ACC112 (cell line): ENCODE measurements around the gene MINDY4.
A peak's percentile ranks its signal among the peaks of the same experiment; 100 is the strongest.

Source experiments
- H2AFZ ChIP-seq: fragments of 200-600 bp; sonication (generic); one replicate; pipeline ENCODE4 v1.6.0; 2017; ENCODE audit warnings: antibody characterized with exemption, low read length; ENCODE audit not compliant: unreplicated experiment
- H3K27ac ChIP-seq: fragments of 200-600 bp; sonication (generic); 2 replicates; pipeline ENCODE4 v1.5.1; 2014; ENCODE audit warnings: low read depth, mild to moderate bottlenecking, antibody characterized with exemption, low read length, moderate library complexity
- H3K27me3 ChIP-seq: fragments of 200-600 bp; sonication (generic); 2 replicates; pipeline ENCODE4 v1.6.1; 2014; ENCODE audit warnings: mild to moderate bottlenecking, antibody characterized with exemption, low read length, moderate library complexity, mixed read lengths; ENCODE audit not compliant: insufficient read depth
- H3K36me3 ChIP-seq: fragments of 200-600 bp; sonication (generic); 2 replicates; pipeline ENCODE4 v1.6.1; 2016; ENCODE audit warnings: mild to moderate bottlenecking, antibody characterized with exemption, low read length, moderate library complexity, mixed read lengths; ENCODE audit not compliant: insufficient read depth
- H3K4me1 ChIP-seq: fragments of 200-600 bp; sonication (generic); one replicate; pipeline ENCODE4 v1.6.1; 2016; ENCODE audit warnings: low read length, mixed read lengths; ENCODE audit not compliant: insufficient read depth, unreplicated experiment, control insufficient read depth
- H3K4me3 ChIP-seq: fragments of 200-600 bp; sonication (generic); 2 replicates; pipeline ENCODE4 v1.5.1; 2014; ENCODE audit warnings: mild to moderate bottlenecking, low read depth, low read length
- H3K79me2 ChIP-seq: fragments of 200-600 bp; sonication (generic); one replicate; pipeline ENCODE4 v1.6.0; 2016; ENCODE audit warnings: low read length; ENCODE audit not compliant: control insufficient read depth, unreplicated experiment, insufficient read depth

Gene MINDY4

GRCh38 chr7:30916767-30917166 is 145.6 kb downstream of the MINDY4 start:
- H3K27me3 ChIP-seq, result no peaks in the 10 kb centered on the region

GRCh38 chr7:30917216-30917893 is 146.1 kb downstream of the MINDY4 start:
- peaks cover 46% of the 10 kb centered on the region for H3K4me1 ChIP-seq
- H2AFZ ChIP-seq, result no peak overlapping the region
- no peak overlapping the region for H3K27ac ChIP-seq
- no peaks in the 10 kb centered on the region for H3K79me2 ChIP-seq
- H3K27me3 ChIP-seq, result no peaks in the 10 kb centered on the region
- no peaks in the 10 kb centered on the region for H3K36me3 ChIP-seq
- no peak overlapping the region for H3K4me3 ChIP-seq

More at GRCh38 chr7:30916767-30917166, 145.6 kb downstream of the MINDY4 start:
- peaks cover 44% of the 10 kb centered on the region for H3K4me1 ChIP-seq
- H3K27ac ChIP-seq, result no peak overlapping the region
- no peak overlapping the region for H2AFZ ChIP-seq
- H3K4me3 ChIP-seq, result no peak overlapping the region
- no peaks in the 10 kb centered on the region for H3K36me3 ChIP-seq
- H3K79me2 ChIP-seq, result no peaks in the 10 kb centered on the region

GRCh38 chr7:30918676-30919075 is 147.5 kb downstream of the MINDY4 start:
- H3K36me3 ChIP-seq, result no peaks in the 10 kb centered on the region
- H3K4me1 ChIP-seq, result peaks cover 45% of the 10 kb centered on the region
- H3K79me2 ChIP-seq, result no peaks in the 10 kb centered on the region
- H3K27me3 ChIP-seq, result no peaks in the 10 kb centered on the region
- no peak overlapping the region for H3K27ac ChIP-seq
- no peak overlapping the region for H2AFZ ChIP-seq
- H3K4me3 ChIP-seq, result no peak overlapping the region

GRCh38 chr7:30920021-30920583 is 148.9 kb downstream of the MINDY4 start:
- peaks cover 30% of the 10 kb centered on the region for H3K4me1 ChIP-seq

GRCh38 chr7:30920584-30921539 is 149.6 kb downstream of the MINDY4 start:
- H2AFZ ChIP-seq, result no peak overlapping the region
- H3K36me3 ChIP-seq, result no peaks in the 10 kb centered on the region
- no peaks in the 10 kb centered on the region for H3K27me3 ChIP-seq
- no peak overlapping the region for H3K4me3 ChIP-seq
- H3K4me1 ChIP-seq, result peaks cover 23% of the 10 kb centered on the region
- H3K79me2 ChIP-seq, result no peaks in the 10 kb centered on the region
- peak overlapping the region; percentile 16; the same call in 1 of the 2 replicates for H3K27ac ChIP-seq

More at GRCh38 chr7:30920021-30920583, 148.9 kb downstream of the MINDY4 start:
- Histone ChIP-seq H2AFZ (no peak overlapping the region), H3K4me3 (no peak overlapping the region), H3K79me2 (no peaks in the 10 kb centered on the region), H3K27me3 (no peaks in the 10 kb centered on the region), H3K27ac (no peak overlapping the region), H3K36me3 (no peaks in the 10 kb centered on the region)

GRCh38 chr7:30921540-30922401 is 150.6 kb downstream of the MINDY4 start:
- Histone ChIP-seq H3K79me2 (no peaks in the 10 kb centered on the region), H3K4me3 (no peak overlapping the region), H3K36me3 (no peaks in the 10 kb centered on the region), H3K27ac (no peak overlapping the region), H3K4me1 (peaks cover 20% of the 10 kb centered on the region), H2AFZ (no peak overlapping the region), H3K27me3 (no peaks in the 10 kb centered on the region)

GRCh38 chr7:30922596-30922995 is 151.4 kb downstream of the MINDY4 start:
- H3K4me3 ChIP-seq, result no peak overlapping the region
- no peak overlapping the region for H3K27ac ChIP-seq
- no peaks in the 10 kb centered on the region for H3K27me3 ChIP-seq
- H3K4me1 ChIP-seq, result peaks cover 20% of the 10 kb centered on the region
- no peak overlapping the region for H2AFZ ChIP-seq
- no peaks in the 10 kb centered on the region for H3K36me3 ChIP-seq
- H3K79me2 ChIP-seq, result no peaks in the 10 kb centered on the region

GRCh38 chr7:30923009-30923773 is 152.0 kb downstream of the MINDY4 start:
- peaks cover 20% of the 10 kb centered on the region for H3K4me1 ChIP-seq
- no peaks in the 10 kb centered on the region for H3K27me3 ChIP-seq
- no peak overlapping the region for H3K4me3 ChIP-seq
- H3K27ac ChIP-seq, result no peak overlapping the region
- H3K36me3 ChIP-seq, result no peaks in the 10 kb centered on the region
- H3K79me2 ChIP-seq, result no peaks in the 10 kb centered on the region
- H2AFZ ChIP-seq, result no peak overlapping the region

- no peaks in the 10 kb centered on the region for H3K36me3 ChIP-seq
- H3K4me1 ChIP-seq, result peaks cover 20% of the 10 kb centered on the region
- no peak overlapping the region for H3K4me3 ChIP-seq
Observed at GRCh38 chr7:30923774-30924413, 152.7 kb downstream of the MINDY4 start.

More at GRCh38 chr7:30923774-30924413, 152.7 kb downstream of the MINDY4 start:
- H3K79me2 ChIP-seq, result no peaks in the 10 kb centered on the region
- H3K27ac ChIP-seq, result no peak overlapping the region
- no peak overlapping the region for H2AFZ ChIP-seq
- no peaks in the 10 kb centered on the region for H3K27me3 ChIP-seq
